Colonic mucosa (tissue), 4 donors: ENCODE measurements around the gene LMF1. TPM values are rescaled to one million over a fixed set of nuclear protein-coding genes. Genes with fewer than 3 reads are reported as not detected.

Experiments used
- DNase-seq: peaks from one replicate; pipeline ENCODE4 v3.0.0-alpha.2; 2020
- H3K27ac ChIP-seq: fragments of 200-600 bp; one replicate; pipeline ENCODE4 v1.8.0; 2021
- H3K27me3 ChIP-seq: fragments of 200-600 bp; one replicate; pipeline ENCODE4 v1.8.0; 2021
- H3K36me3 ChIP-seq: fragments of 200-600 bp; one replicate; pipeline ENCODE4 v1.8.0; 2021
- H3K4me1 ChIP-seq: fragments of 200-600 bp; one replicate; pipeline ENCODE4 v1.8.0; 2021; ENCODE audit warnings: mild to moderate bottlenecking
- H3K4me3 ChIP-seq: fragments of 200-600 bp; one replicate; pipeline ENCODE4 v1.8.0; 2021
- H3K9ac ChIP-seq, 2 donors: one replicate each; pipeline ENCODE4 v1.7.0; 2013; ENCODE audit warnings: control low read depth in 2 of 2, low read depth in 2 of 2, low read length in 2 of 2
- H3K9me3 ChIP-seq: fragments of 200-600 bp; one replicate; pipeline ENCODE4 v1.8.0; 2021
- intact Hi-C: fragments of 100-400 bp; cut with DNase I; formaldehyde crosslinking; loops from one replicate; pipeline ENCODE4 v1.14.1; 2022
- total RNA-seq, 2 donors: library from RNA; stranded (reverse); fragmentation: NEBNext Ultra II Directional in 1 of 2; extraction: Animal tissue kit (Norgen Biotek cat#: 25700) in 1 of 2; gene quantifications; one replicate each; pipeline ENCODE4 v1.2.1, GENCODE V29; 2021
- TF ChIP-seq, protein P1 (sequence below): fragments of 200-600 bp; IDR thresholded peaks from one replicate; pipeline ENCODE4 v1.8.0; 2022; ENCODE audit warnings: antibody characterized with exemption, mild to moderate bottlenecking
- donor health status: healthy.
- donor health status: DM: no; HTN: no; CAD: no.
- donor health status: DM: no; HTN: no; CAD: no.

The LMF1 gene
- total RNA-seq, 2 donors from 2014 or later: 8.4 to 12.8 TPM

DNA sequence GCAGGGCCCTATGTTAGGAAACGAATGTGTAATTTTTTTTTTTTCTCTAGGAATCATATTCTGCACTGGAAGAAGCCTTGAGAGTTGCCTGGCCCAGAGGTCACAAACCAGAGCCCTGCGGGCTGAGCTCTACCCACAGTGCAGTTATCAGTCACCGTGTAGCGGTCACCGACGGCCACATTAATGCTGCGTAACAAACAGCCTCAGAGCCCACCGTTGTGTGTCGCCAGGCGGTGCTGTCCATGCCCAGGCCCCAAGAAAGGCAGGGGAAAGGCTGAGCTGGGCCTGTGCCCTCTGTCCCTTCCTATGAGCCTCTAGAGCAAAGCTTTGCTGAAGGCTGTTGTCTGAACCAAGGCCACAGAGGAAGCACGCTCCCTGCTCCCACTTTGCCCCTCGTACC is 4.5 kb upstream of the LMF1 start:
- H3K27ac ChIP-seq: no peak overlapping the region
- no peak overlapping the region for H3K4me3 ChIP-seq
- H3K9me3 ChIP-seq: no peaks in the 10 kb centered on the region
- H3K27me3 ChIP-seq: peaks cover 7% of the 10 kb centered on the region
- no peak for DNase-seq
- no peak overlapping the region for H3K9ac ChIP-seq
- no peaks in the 10 kb centered on the region for H3K36me3 ChIP-seq
- TF ChIP-seq, protein P1, sequence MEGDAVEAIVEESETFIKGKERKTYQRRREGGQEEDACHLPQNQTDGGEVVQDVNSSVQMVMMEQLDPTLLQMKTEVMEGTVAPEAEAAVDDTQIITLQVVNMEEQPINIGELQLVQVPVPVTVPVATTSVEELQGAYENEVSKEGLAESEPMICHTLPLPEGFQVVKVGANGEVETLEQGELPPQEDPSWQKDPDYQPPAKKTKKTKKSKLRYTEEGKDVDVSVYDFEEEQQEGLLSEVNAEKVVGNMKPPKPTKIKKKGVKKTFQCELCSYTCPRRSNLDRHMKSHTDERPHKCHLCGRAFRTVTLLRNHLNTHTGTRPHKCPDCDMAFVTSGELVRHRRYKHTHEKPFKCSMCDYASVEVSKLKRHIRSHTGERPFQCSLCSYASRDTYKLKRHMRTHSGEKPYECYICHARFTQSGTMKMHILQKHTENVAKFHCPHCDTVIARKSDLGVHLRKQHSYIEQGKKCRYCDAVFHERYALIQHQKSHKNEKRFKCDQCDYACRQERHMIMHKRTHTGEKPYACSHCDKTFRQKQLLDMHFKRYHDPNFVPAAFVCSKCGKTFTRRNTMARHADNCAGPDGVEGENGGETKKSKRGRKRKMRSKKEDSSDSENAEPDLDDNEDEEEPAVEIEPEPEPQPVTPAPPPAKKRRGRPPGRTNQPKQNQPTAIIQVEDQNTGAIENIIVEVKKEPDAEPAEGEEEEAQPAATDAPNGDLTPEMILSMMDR: no peak
- no peaks in the 10 kb centered on the region for H3K4me1 ChIP-seq
- intact Hi-C loops: no loop called here

DNA sequence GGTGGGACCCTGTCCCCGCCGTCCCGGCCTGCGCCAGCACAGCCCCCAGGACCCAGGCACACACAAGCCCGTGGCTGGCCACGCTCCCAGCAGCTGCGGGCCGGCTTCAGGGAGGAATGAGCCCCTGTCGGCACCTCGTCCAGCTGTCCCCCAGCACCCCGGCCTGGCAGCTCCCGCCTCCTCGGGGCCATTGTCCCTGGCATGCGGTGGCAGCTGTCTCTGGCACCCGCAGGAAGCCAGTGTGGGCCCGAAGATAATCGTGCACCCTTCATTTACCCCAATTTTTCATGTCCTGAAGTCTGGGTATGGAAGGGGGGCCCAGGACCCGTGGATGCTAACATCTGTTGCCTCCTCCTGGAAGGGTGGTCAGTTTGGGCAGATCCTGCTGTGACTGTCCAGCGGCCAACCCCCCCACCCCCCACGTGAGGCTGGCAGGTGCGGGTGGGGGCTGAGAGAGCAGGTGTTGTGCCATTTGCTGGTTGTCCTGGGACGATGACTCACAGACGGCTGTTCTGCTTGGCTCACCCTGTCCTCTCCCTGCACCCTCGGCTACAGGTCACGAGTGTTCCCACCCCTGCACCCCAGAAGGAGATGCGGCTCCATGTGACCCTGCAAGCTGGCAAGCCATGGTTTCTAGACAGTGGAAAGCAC is 4.0 kb upstream of the LMF1 start:
- H3K27ac ChIP-seq: no peak overlapping the region

DNA sequence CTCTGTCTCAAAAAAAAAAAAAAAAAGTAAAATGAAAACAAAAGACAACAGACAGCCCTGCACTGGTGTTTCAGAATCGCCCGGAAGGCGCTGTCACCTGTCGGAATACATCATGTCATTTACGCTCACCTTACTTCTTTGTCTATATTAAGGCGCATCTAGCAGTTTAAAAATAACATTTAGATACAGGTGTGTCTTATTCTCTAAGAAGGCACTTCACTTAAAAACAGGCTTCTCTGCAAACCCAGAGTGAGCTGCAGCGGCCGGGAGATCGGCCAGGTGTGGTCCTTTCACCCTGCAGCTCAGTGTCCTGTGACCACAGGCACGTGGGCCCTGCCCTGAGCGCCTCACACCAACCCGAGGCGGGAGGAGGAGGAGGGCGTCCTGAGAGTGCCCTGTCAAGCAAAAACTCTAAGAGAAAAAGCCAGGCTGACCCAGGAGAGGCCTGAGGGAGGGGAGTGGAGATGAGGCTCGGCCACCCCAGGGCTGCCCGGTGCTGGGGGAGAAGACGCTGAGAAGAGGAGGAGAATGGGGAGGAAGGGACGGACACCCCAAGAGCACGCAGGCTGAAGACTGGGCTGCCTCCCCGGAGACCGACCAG is 3.3 kb upstream of the LMF1 start:
- Histone ChIP-seq H3K9me3 (no peaks in the 10 kb centered on the region), H3K27me3 (peaks cover 4% of the 10 kb centered on the region), H3K27ac (no peak overlapping the region), H3K4me3 (no peak overlapping the region), H3K4me1 (no peaks in the 10 kb centered on the region), H3K36me3 (no peaks in the 10 kb centered on the region), H3K9ac (no peak overlapping the region)
- TF ChIP-seq, protein P1: no peak
- intact Hi-C loops: no loop called here
- no peak for DNase-seq

More for the DNA sequence above, 4.0 kb upstream of the LMF1 start:
- H3K36me3 ChIP-seq: no peaks in the 10 kb centered on the region
- H3K27me3 ChIP-seq: peaks cover 4% of the 10 kb centered on the region
- no peak for DNase-seq
- no peak overlapping the region for H3K9ac ChIP-seq
- intact Hi-C loops: no loop called here
- H3K4me1 ChIP-seq: no peaks in the 10 kb centered on the region
- H3K9me3 ChIP-seq: no peaks in the 10 kb centered on the region
- TF ChIP-seq, protein P1: no peak
- no peak overlapping the region for H3K4me3 ChIP-seq

DNA sequence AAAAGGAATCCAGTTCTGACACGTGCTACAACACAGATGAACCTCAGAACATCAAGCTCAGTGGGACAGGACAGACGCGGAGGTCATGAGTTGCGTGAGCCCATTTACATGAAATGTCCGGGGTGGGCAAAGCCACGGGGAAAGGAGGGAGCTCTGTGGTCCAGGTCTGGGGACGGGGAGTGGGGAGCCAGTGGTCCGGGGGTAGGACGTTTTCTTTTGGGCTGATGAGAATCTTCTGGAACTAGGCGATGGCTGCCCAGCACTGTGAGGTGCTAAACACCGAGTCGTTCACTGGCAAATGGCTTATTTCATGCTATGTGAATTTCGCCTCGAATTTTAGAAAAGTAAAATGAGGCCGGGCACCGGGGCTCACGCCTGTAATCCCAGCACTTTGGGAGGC is 2.6 kb upstream of the LMF1 start:
- H3K4me1 ChIP-seq: no peaks in the 10 kb centered on the region
- H3K27ac ChIP-seq: no peak overlapping the region
- TF ChIP-seq, protein P1: no peak
- no peaks in the 10 kb centered on the region for H3K36me3 ChIP-seq
- H3K9me3 ChIP-seq: no peaks in the 10 kb centered on the region
- H3K27me3 ChIP-seq: peaks cover under 1% of the 10 kb centered on the region
- H3K4me3 ChIP-seq: no peak overlapping the region
- no peak overlapping the region for H3K9ac ChIP-seq
- no peak for DNase-seq
- intact Hi-C loops: no loop called here

DNA sequence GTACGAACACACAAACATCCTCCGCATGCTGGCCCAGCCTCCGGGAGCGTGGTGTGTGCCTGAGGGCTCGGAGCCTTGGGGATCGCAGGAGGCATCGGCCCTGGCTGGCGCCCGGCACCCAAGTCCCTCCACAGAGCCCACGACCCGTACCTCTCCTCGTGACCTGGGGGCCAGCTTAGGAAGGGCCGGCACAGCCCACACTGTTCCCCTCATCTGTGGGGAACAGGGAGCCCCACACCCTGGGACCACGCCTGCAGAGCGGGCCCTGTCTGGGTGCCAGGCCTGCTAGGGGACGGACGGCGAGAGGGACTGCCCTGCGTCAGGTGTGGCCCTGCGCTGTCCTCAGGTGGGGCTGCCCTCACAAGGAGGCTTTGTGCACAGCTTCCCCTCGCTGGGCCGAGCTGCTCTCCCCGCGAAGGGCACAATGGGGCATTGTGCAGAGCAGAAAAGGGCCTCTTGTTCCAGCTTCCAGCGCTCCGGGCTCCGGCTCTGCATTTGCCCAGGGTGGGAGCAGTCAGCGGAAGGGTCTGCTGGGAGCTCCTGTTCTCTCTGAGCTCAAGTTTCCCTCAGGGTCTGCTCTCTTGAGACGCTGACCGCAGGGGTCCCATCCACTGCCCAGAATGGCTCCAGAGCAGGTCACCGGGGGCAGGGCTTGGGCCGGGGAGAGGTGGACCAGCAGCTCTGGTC is 1.7 kb upstream of the LMF1 start:
- intact Hi-C loops: no loop called here
- TF ChIP-seq, protein P1: no peak
- Histone ChIP-seq H3K27me3 (no peaks in the 10 kb centered on the region), H3K36me3 (no peaks in the 10 kb centered on the region), H3K9me3 (no peaks in the 10 kb centered on the region), H3K4me3 (no peak overlapping the region), H3K4me1 (no peaks in the 10 kb centered on the region), H3K9ac (no peak overlapping the region), H3K27ac (no peak overlapping the region)
- DNase-seq: no peak
